Activated CD4-positive, alpha-beta T cell treated with anti-CD3 and anti-CD28 coated beads for 36 hours (primary cell): ENCODE results near the gene LCP2. TPM values are rescaled to one million over a fixed set of nuclear protein-coding genes. Genes with fewer than 3 reads are reported as not detected.

Source experiments
- ATAC-seq: fragments of 200-7000 bp; cut with Tn5 transposase; one replicate; pipeline ENCODE4 v1.10.0; 2021; ENCODE audit warnings: mild to moderate bottlenecking, moderate library complexity
- CTCF ChIA-PET: fragments of 350-600 bp; sonication (Branson Sonifier 250); formaldehyde crosslinking; loops from one replicate; lab custom pipeline; 2021; ENCODE audit warnings: antibody characterized with exemption; lab: Charles Lee
- POLR2A ChIA-PET: fragments of 350-600 bp; sonication (Branson Sonifier 250); formaldehyde crosslinking; loops from one replicate; lab custom pipeline; 2021; ENCODE audit warnings: antibody characterized with exemption, inconsistent platforms; lab: Charles Lee
- DNase-seq: peaks from one replicate; pipeline ENCODE4 v3.0.0-alpha.2; 2020
- H3K27ac Mint-ChIP-seq: one replicate; pipeline ENCODE4 v1.8.0; 2021; ENCODE audit warnings: mixed read lengths
- H3K27me3 Mint-ChIP-seq: one replicate; pipeline ENCODE4 v1.8.0; 2021; ENCODE audit warnings: mixed read lengths
- H3K36me3 Mint-ChIP-seq: one replicate; pipeline ENCODE4 v1.8.0; 2021; ENCODE audit warnings: low read depth, mixed read lengths
- H3K4me1 Mint-ChIP-seq: one replicate; pipeline ENCODE4 v1.8.0; 2021; ENCODE audit warnings: mixed read lengths
- H3K4me3 Mint-ChIP-seq: one replicate; pipeline ENCODE4 v1.8.0; 2021; ENCODE audit warnings: mild to moderate bottlenecking, moderate library complexity, mixed read lengths
- H3K9me3 Mint-ChIP-seq: one replicate; pipeline ENCODE4 v1.8.0; 2021; ENCODE audit warnings: low read depth, mixed read lengths
- intact Hi-C, 2 experiments: fragments of 100-400 bp; cut with DNase I in 1 of 2; cut with micrococcal nuclease in 1 of 2; formaldehyde crosslinking; loops; one replicate each; pipeline versions ENCODE4 v1.14.2 to v1.15.1; 2022 to 2024; cut with DNase I, micrococcal nuclease
- total RNA-seq, 2 experiments: library from RNA; stranded (reverse); gene quantifications; one replicate each; pipeline ENCODE4 v1.2.3, GENCODE V29; 2021

LCP2 gene
- total RNA-seq, 2 experiments from 2014 or later: 173 to 232 TPM

DNA sequence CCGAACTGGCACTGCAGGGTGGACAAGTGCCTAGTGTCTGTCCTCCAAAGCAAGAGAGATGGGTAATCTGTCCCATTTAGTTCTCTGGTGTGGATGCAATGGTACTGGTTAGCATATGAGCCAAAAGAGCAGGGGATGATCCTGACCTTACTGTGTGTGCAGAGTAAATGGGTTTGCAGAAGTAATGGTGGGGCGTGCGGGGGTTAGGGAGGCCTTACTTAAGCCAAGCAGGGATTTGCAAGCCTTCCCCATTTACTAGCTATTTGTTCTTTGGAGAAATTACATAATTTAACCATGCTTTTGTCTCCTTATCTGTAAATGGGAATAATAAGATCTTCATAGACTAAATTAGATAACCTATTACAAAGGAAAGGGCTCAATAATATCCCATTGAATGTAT is 19.9 kb upstream of the LCP2 start:
- Mint-ChIP-seq H3K4me1 (peaks cover 49% of the 10 kb centered on the region), H3K9me3 (no peaks in the 10 kb centered on the region), H3K4me3 (no peak overlapping the region), H3K36me3 (no peaks in the 10 kb centered on the region), H3K27me3 (no peaks in the 10 kb centered on the region), H3K27ac (no peak overlapping the region)
- ATAC-seq (no peak), DNase-seq (no peak)
- ChIA-PET POLR2A (no interaction called here), CTCF (interaction anchor here (1.1 to 2.5 kb wide), 3 partner anchors 9 to 92 kb away, joined by 3 to 11 read pairs (median 8); no protein-coding TSS in a partner anchor)
- intact Hi-C loops: loop anchor here (10.0 kb wide), 2 partner anchors 733 to 1857 kb away; partner anchors contain the start of gene SPDL1 (in 1 of the 2)

DNA sequence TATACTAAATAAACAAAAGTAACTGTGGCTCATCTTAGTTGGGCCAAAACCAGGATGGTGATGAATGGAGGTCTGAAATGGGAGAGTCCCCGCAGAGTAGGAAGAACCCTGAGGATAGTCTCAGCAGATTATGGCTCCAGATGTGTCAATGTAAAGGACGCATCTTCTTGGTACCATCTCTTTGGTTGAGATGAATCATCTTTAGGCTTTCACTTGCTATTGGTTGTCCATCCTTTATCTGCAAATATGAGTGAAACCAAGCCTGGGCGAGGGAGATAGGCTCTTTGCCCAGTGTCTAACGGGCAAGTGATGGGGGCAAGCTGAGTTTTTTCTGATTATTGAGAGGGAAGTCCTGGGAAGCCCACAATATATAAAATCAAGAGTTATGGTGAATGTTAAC is 19.4 kb upstream of the LCP2 start:
- H3K27ac Mint-ChIP-seq: no peak overlapping the region
- ChIA-PET CTCF (interaction anchor here (0.8 to 4.5 kb wide), 4 partner anchors 10 to 43 kb away, joined by 3 to 35 read pairs (median 4); no protein-coding TSS in a partner anchor), POLR2A (no interaction called here)
- ATAC-seq (no peak), DNase-seq (no peak)
- intact Hi-C loops: loop anchor here (10.0 kb wide), 2 partner anchors 732 to 1858 kb away; partner anchors contain the start of gene SPDL1 (in 1 of the 2)
- H3K4me1 Mint-ChIP-seq: peaks cover 54% of the 10 kb centered on the region
- H3K4me3 Mint-ChIP-seq: no peak overlapping the region
- no peaks in the 10 kb centered on the region for H3K9me3 Mint-ChIP-seq
- H3K36me3 Mint-ChIP-seq: no peaks in the 10 kb centered on the region
- H3K27me3 Mint-ChIP-seq: no peaks in the 10 kb centered on the region

DNA sequence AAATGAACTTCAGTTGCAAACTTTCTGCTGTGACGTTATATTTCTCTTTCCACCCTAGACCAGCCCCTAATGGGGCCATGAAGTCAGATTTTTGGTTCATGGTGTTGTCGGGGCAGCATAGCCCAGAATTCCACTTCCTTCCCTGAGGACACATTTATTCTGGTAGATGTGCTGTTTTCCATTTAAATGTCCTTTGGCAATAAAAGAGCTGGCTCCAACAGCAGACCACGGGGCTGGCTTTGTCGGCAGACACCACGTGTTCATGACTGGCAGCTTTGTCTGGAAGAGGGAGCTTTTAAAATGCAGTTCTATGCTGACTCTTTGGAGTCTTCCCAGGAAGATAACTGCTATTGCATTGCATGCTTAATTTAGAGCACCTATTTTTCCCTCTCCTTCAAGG is 17.6 kb upstream of the LCP2 start:
- Mint-ChIP-seq H3K27me3 (no peaks in the 10 kb centered on the region), H3K27ac (no peak overlapping the region), H3K4me1 (peaks cover 71% of the 10 kb centered on the region), H3K4me3 (no peak overlapping the region), H3K9me3 (no peaks in the 10 kb centered on the region), H3K36me3 (peaks cover under 1% of the 10 kb centered on the region)
- intact Hi-C loops: loop anchor here (10.0 kb wide), 2 partner anchors 730 to 1860 kb away; partner anchors contain the start of gene SPDL1 (in 1 of the 2)
- no peak for ATAC-seq
- POLR2A ChIA-PET: interaction anchor here (1.0 kb wide), 1 partner anchor 16 kb away, joined by 3 read pairs; no protein-coding TSS in a partner anchor
- CTCF ChIA-PET: interaction anchor here (1.0 to 4.5 kb wide), 4 partner anchors 10 to 41 kb away, joined by 3 to 39 read pairs (median 20); no protein-coding TSS in a partner anchor
- DNase-seq: no peak

DNA sequence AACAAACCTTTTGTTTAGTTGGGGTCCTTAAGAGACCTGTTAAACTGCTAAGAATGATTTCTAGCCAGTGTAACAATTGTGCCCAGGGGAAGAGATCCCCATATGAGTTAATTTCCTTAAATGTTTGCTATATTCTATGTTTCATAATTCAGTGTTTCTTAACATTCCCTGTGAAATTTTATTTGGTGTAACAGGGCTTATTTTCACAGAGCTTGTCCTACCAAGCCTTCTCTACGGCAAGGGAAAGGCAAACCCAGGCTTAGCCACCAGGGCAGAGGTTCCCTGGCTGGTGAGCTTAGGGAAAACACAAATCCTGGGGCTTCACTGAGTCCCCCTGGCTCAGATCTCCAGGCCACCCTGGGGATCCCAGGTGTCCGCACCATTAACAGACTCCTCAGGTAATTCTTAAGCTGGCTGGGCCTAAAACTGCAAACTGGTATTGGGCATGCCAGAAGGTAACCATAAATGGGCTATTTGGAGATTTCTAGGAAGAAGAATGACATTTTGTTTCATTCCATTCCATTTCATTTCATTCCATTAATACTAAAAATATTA is 17.0 kb upstream of the LCP2 start:
- Mint-ChIP-seq H3K4me1 (peaks cover 73% of the 10 kb centered on the region), H3K9me3 (no peaks in the 10 kb centered on the region), H3K4me3 (no peak overlapping the region), H3K27ac (no peak overlapping the region), H3K36me3 (peaks cover 4% of the 10 kb centered on the region), H3K27me3 (no peaks in the 10 kb centered on the region)
- ATAC-seq (no peak), DNase-seq (no peak)
- POLR2A ChIA-PET: interaction anchor here (0.5 to 2.4 kb wide), 3 partner anchors 13 to 17 kb away, joined by 3 to 52 read pairs (median 5); no protein-coding TSS in a partner anchor
- intact Hi-C loops: loop anchor here (10.0 kb wide), 2 partner anchors 730 to 1860 kb away; partner anchors contain the start of gene SPDL1 (in 1 of the 2)
- CTCF ChIA-PET: interaction anchor here (0.6 to 4.5 kb wide), 8 partner anchors 10 to 88 kb away, joined by 3 to 39 read pairs (median 7); no protein-coding TSS in a partner anchor

DNA sequence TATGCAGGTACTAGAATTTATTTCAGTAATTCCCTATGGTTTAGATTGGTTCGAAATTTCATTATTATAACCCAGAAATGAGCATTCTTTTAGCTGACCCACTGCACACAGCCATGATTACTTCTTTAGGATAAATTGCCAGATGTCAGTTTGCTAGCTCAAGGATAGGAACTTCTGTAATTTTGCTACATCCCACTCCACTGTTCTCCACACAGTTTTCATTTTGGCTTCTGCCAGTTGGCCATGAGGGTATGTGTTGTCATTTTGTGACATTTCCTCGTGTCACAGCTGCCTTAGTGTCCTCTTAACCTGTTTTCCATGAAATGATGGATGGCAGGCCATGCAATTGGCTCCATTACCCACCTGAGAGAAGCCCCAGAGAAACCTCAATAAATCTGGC is 16.2 kb upstream of the LCP2 start:
- H3K27me3 Mint-ChIP-seq: no peaks in the 10 kb centered on the region
- peak overlapping the region; percentile 79 for H3K27ac Mint-ChIP-seq
- H3K4me3 Mint-ChIP-seq: peak overlapping the region; percentile 80
- ChIA-PET POLR2A (interaction anchor here (0.5 to 2.4 kb wide), 9 partner anchors 11 to 88 kb away, joined by 3 to 52 read pairs (median 5); partner anchors contain the start of gene LCP2), CTCF (interaction anchor here (1.1 to 4.5 kb wide), 12 partner anchors 10 to 87 kb away, joined by 4 to 39 read pairs (median 9); no protein-coding TSS in a partner anchor)
- no peaks in the 10 kb centered on the region for H3K9me3 Mint-ChIP-seq
- no peak for ATAC-seq
- peaks cover 69% of the 10 kb centered on the region for H3K4me1 Mint-ChIP-seq
- H3K36me3 Mint-ChIP-seq: peaks cover 5% of the 10 kb centered on the region
- DNase-seq: no peak
- intact Hi-C loops: loop anchor here (1.0 to 10.0 kb wide), 8 partner anchors 11 to 1861 kb away; partner anchors contain the start of genes LCP2 (in 1 of the 2) and SPDL1 (in 1 of the 2)

DNA sequence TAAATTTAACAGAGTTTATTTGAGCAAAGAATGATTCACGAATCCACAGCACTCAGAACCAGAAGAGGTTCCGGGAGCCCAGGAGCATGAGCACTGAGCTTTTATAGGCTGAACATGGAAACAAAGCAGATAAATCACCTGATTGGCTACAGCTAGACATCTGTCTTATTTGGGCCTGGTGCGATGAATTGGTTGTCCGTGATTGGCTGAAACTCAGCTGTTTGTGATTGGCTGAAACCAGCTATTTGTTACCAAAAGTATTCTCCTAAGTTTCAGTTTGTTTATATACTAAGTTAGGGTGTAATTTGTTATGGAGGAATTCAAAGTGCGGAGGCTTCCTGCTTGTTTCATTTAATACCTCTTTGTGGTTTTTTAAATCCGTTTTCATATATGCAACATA is 15.8 kb upstream of the LCP2 start:
- Mint-ChIP-seq H3K4me1 (peaks cover 69% of the 10 kb centered on the region), H3K27me3 (no peaks in the 10 kb centered on the region), H3K36me3 (peaks cover 7% of the 10 kb centered on the region), H3K4me3 (peak overlapping the region; percentile 80), H3K9me3 (no peaks in the 10 kb centered on the region), H3K27ac (peak overlapping the region; percentile 98)
- POLR2A ChIA-PET: interaction anchor here (0.9 to 2.4 kb wide), 10 partner anchors 10 to 88 kb away, joined by 3 to 52 read pairs (median 4); partner anchors contain the start of gene LCP2
- CTCF ChIA-PET: interaction anchor here (1.1 to 4.5 kb wide), 12 partner anchors 10 to 87 kb away, joined by 4 to 39 read pairs (median 9); no protein-coding TSS in a partner anchor
- ATAC-seq (peak; percentile 79), DNase-seq (peak; percentile 71)
- intact Hi-C loops: loop anchor here (1.0 to 10.0 kb wide), 8 partner anchors 10 to 1861 kb away; partner anchors contain the start of genes LCP2 (in 1 of the 2) and SPDL1 (in 1 of the 2)

DNA sequence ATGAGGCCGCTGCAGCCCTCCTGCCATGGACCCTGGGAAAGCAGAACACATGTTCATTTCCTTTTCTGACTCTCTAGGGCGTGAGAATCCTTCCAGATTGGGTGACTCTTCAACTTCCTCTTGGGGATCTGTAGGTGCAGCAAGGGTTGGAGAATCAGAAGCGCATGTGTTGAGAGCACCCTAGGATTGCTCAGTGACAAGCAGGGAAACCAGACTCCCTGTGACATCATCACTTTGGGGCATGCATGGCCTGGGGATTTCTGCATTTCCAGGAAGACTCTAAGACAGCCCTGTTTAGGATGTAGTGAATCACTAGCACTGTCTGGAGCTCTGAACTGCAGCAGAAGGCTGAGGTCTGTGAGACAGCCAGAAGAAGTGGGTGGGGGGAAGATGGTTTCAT is 15.1 kb upstream of the LCP2 start:
- ChIA-PET CTCF (interaction anchor here (1.5 to 4.5 kb wide), 9 partner anchors 9 to 62 kb away, joined by 4 to 39 read pairs (median 10); no protein-coding TSS in a partner anchor), POLR2A (interaction anchor here (1.0 to 2.4 kb wide), 6 partner anchors 9 to 85 kb away, joined by 3 to 52 read pairs (median 6); partner anchors contain the start of gene LCP2)
- Mint-ChIP-seq H3K27ac (peak overlapping the region; percentile 98), H3K36me3 (peaks cover 8% of the 10 kb centered on the region), H3K4me3 (peak overlapping the region; percentile 80), H3K27me3 (no peaks in the 10 kb centered on the region), H3K9me3 (no peaks in the 10 kb centered on the region), H3K4me1 (peaks cover 67% of the 10 kb centered on the region)
- intact Hi-C loops: loop anchor here (1.0 to 10.0 kb wide), 8 partner anchors 9 to 1862 kb away; partner anchors contain the start of genes LCP2 (in 2 of the 2) and SPDL1 (in 1 of the 2)
- peak; percentile 84 for DNase-seq
- peak; percentile 91 for ATAC-seq

DNA sequence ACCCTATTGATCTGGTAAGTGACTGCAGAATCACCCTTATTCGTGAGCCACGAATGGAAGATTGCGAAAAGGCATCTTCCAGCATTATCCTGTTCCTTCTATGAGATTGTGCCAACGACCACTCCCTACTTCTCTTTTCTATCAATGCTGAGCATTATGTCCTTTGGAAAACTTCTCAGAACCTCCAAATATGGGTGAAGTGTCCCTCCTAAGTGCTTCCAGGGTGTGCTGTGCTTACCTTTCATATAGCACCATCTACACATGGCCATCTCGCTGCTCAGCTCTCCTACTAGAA is 14.7 kb upstream of the LCP2 start:
- intact Hi-C loops: loop anchor here (1.0 to 10.0 kb wide), 6 partner anchors 9 to 1863 kb away; partner anchors contain the start of genes LCP2 (in 1 of the 2) and SPDL1 (in 1 of the 2)
- no peaks in the 10 kb centered on the region for H3K9me3 Mint-ChIP-seq
- peaks cover 8% of the 10 kb centered on the region for H3K36me3 Mint-ChIP-seq
- no peak for DNase-seq
- H3K27ac Mint-ChIP-seq: peak overlapping the region; percentile 98
- POLR2A ChIA-PET: interaction anchor here (1.0 to 2.4 kb wide), 5 partner anchors 9 to 38 kb away, joined by 3 to 52 read pairs (median 7); partner anchors contain the start of gene LCP2
- H3K4me3 Mint-ChIP-seq: peak overlapping the region; percentile 80
- CTCF ChIA-PET: interaction anchor here (1.4 to 4.5 kb wide), 9 partner anchors 9 to 45 kb away, joined by 3 to 39 read pairs (median 10); no protein-coding TSS in a partner anchor
- no peak for ATAC-seq
- no peaks in the 10 kb centered on the region for H3K27me3 Mint-ChIP-seq
- peaks cover 69% of the 10 kb centered on the region for H3K4me1 Mint-ChIP-seq

DNA sequence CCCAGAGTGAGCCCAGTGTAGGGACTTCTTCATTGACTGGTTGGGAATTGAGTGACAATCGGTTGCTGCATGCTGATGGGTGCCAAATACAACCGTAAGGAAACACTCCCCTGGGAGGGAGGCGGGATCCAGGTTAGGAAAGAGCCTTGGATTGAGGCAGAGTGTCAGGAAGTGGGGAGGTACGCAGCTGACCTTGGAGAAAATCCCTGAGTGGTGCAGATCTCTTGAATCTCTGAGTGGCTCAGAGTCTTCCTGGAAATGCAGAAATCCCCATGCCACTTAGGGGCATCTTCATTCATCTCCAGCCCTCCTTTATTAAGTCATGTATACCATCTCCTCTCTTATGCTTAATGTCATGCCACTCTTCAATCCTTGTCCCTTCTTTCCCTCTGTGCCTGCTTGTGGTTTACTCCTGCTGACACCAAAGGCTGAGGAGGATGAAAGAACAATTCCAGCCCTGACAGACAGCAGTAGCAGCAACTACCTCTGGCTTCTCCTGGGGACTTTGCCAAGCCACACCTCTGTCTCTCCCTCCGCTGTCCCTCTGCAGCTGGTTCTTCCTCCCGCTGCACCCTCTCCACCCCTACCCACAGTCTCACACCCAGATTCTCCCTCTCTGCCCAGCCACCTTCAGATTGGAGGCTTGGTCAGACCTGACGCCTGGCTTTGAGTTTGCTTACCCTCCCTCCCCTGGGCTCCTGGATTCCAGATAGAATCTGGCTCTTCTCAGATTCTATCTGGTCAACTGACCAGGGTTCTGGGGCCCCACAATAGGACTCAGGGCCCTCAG is 14.1 kb upstream of the LCP2 start:
- Mint-ChIP-seq H3K27me3 (no peaks in the 10 kb centered on the region), H3K9me3 (no peaks in the 10 kb centered on the region), H3K27ac (peak overlapping the region; percentile 98), H3K4me3 (peak overlapping the region; percentile 80), H3K4me1 (peaks cover 71% of the 10 kb centered on the region), H3K36me3 (peaks cover 10% of the 10 kb centered on the region)
- intact Hi-C loops: loop anchor here (1.0 to 10.0 kb wide), 6 partner anchors 8 to 1863 kb away; partner anchors contain the start of genes LCP2 (in 1 of the 2) and SPDL1 (in 1 of the 2)
- ATAC-seq (no peak), DNase-seq (no peak)
- ChIA-PET CTCF (interaction anchor here (0.6 to 4.4 kb wide), 4 partner anchors 11 to 506 kb away, joined by 3 to 39 read pairs (median 4); no protein-coding TSS in a partner anchor), POLR2A (interaction anchor here (2.1 kb wide), 1 partner anchor 13 kb away, joined by 15 read pairs; the partner anchor contains the start of gene LCP2)

DNA sequence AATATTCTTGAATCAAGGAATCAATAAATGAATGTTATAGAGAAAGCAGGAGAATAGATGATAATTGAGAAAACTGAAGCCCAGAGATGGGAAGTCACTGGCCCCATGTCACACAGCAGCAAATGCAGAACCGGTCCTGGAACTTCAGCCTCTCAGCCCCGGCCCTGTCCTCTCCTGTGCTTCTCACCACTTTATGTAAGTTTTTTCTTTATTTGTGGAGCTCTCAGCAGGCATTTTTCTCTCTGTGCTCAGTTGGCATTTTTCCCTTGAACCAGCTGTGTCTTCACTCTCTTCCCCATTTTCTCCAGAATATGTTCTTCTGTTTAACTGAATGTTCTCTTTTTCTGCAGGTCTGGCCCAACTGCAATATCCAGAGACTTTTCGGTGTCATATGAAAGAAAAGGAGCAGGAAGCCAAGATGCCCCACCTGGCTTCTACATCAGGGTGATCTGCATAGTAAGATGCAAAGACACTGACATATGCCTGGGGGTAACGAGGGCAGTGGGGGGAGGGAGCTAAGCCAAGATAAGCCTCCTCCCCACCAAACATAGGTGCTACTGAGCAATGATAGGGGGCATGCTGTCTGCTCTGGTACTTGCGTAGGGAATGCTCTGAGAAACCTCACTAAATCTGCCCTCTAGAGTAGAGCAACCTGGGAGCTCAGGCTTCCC is 12.8 kb upstream of the LCP2 start:
- Mint-ChIP-seq H3K4me3 (peak overlapping the region; percentile 6), H3K9me3 (no peaks in the 10 kb centered on the region), H3K4me1 (peaks cover 78% of the 10 kb centered on the region), H3K27me3 (no peaks in the 10 kb centered on the region), H3K36me3 (peaks cover 10% of the 10 kb centered on the region), H3K27ac (peak overlapping the region; percentile 21)
- POLR2A ChIA-PET: no interaction called here
- DNase-seq (no peak), ATAC-seq (no peak)
- CTCF ChIA-PET: interaction anchor here (1.0 to 1.3 kb wide), 4 partner anchors 8 to 44 kb away, joined by 4 to 5 read pairs (median 4); no protein-coding TSS in a partner anchor
- intact Hi-C loops: loop anchor here (10.0 kb wide), 2 partner anchors 726 to 1864 kb away; partner anchors contain the start of gene SPDL1 (in 1 of the 2)
